GM19397 (cell line): ENCODE data around the gene APOC4.

ENCODE experiments used
- ATAC-seq: cut with Tn5 transposase; IDR thresholded peaks from one replicate; pipeline ENCODE4 v1.9.1; 2021; ENCODE audit warnings: mild to moderate bottlenecking, moderate library complexity; ENCODE audit not compliant: unreplicated experiment

Gene APOC4

DNA sequence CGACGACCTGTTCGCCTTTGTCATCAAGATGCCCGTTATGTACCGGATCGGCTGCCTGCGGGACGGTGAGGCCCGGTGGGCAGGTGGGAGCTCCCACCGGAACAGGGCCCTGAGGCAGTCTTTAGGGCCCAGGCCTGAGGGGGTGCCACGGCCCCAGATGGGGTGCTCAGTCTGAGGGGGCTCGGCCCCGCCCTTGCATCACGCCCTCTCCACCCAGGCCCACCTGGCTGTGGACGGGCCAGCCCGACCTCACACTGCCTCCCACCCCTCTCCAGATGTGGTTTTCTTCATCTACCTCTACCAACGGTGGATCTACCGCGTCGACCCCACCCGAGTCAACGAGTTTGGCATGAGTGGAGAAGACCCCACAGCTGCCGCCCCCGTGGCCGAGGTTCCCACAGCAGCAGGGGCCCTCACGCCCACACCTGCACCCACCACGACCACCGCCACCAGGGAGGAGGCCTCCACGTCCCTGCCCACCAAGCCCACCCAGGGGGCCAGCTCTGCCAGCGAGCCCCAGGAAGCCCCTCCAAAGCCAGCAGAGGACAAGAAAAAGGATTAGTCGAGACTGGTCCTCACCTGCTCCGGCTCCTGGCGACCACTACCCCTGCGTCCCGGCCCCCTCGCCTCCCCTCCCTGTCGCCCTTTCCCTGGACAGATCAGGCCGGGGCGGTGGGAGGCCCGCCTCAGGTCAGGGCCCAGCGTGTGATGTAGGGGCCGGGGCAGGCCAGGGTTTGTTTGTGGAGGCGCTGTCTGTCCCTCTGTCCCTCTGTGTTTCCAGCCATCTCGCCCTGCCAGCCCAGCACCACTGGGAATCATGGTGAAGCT lies 50.5 kb downstream of the APOC4 start:
- ATAC-seq, result no peak

DNA sequence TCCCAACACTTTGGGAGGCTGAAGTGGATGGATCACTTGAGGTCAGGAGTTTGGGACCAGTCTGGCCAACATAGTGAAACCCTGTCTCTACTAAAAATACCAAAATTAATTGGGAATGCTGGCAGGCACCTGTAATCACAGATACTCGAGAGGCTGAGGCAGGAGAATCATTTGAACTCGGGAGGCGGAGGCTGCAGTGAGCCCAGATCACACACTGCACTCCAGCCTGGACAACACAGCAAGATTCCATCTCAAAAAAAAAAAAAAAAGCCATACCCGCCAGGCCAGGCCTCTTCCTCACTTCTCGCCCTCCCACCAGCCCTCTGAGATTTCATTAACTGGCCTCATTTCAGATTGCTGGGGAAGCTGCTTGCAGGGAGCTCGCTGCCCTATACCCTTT lies 51.5 kb downstream of the APOC4 start:
- no peak for ATAC-seq

DNA sequence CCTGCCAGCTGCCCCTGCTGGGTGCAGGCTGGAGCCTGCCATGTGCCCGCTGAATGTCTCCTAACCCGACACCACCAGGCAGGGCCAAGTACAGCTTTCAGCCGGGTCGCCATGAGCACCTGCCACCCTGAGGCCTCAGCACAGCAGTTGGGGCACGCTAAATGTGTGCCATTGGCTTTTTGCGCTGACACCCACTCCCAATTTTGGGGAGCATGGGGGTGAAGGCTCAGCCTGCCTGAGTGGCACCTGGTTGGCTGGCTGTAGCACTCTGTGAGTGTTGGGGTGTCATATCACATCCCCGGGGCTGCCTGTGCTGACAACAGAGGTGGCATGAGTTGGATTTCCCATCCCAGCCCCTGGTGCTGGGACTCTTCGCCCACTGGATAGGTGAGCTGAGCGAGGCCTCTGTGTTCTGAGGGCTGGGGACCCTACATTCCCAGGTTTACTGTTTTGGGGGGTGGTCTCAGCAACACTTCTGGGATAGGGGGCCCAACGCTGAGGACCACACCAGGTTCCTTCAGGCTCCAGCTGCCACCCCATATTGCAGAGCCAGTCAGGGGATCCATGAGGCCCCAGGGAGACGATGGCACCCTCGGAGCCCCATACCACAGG lies 52.0 kb downstream of the APOC4 start:
- no peak for ATAC-seq
